NCI-H2171 treated with DMSO at 0.1 percent for 48 hours (cell line): ENCODE results near the gene NDUFS8.

Experiments used
- DNase-seq: peaks from one replicate; lab custom pipeline; 2025; lab: John Stamatoyannopoulos, UW

Gene NDUFS8

DNA sequence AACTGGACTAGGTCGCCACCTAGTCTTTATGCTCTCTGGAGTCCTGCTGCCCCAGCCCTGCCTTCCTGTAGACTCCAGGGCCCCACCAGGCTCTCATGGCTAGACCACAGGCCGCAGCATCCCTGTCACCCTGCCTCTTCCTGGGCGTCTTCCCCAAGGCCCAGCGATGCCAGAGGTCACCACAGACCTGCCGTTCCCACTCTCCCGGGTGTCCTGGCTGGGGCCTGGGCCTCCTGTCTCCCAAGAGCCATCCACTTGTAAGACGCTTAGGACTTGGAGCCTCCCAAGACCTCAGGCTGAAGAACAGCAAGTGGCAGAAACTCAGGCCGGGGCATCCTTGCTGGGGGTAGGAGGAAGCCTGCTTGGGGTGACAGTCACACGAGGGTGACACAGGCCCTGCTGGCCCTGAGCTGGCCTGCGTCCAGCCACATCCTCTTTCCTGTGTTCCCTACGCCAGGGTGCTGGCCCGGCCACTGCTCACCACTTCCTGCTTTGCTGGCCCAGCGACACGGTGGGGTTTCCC, 6.3 kb downstream of the NDUFS8 start:
- no peak for DNase-seq

- DNase-seq = no peak
Observed at GRCh38 chr11:68037411-68038225, 7.1 kb downstream of the NDUFS8 start.

DNA sequence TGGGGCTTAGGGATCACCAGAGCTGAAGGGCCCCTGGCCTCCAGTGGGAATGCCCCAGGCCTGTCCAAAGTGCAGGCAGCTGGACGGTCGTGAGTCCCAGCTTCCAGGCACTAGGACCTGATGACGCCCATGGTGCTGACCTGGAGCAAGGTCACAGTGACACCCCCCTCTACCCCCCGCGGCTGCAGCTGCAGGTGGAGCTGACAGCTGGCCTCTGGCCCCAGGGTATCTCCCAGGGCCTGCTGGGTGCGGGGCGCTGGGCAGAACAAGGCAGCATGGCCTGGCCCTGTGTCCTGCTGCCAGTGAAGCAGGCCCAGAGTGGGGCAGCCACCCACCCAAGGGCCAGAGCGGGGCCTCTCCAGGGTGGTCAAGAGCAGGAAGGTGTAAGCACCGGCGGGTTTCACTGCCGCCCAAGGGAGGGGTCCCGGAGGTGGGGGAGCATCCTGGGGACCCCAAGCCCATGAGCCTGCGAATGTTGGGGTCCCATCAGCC, 7.8 kb downstream of the NDUFS8 start:
- DNase-seq = no peak

DNA sequence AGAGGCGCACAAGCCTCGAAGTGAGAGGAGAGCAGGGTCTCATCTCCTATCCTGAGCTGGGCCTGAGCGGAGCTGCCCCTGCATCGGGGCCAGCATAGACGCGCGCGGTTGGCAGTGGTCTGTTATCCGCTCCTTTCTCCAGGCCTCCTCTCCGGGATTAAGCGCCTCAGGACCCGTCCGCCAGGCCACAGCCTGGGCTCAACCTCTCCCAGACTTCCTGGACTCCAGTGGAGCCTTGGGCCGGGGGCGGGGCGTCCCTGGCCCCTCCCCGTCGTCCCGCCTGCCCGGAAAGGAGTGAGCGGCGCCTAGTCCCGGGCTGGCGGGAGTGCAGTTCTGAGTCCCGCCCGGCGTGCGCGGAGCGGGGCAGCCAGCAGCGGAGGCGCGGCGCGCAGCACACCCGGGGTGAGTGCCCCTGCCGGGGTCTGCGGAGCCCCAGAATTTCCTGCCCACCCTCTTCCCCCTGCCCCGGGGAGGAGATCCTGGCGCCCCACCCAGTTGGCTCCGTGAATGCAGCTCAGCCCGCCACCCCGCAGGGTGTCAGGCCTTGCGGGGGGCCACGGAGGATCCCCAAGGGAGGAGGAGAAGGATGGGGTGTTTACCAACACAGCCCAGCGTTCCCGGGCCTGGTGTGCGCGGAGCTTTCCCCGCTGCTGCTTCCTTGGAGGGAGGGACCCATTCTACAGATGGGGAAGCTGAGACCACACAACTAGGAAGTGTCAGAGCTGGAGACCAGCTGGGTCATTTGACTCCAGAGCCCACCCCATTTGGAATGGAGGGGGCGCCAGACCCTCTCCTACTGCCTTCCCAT, 8.4 kb downstream of the NDUFS8 start, which contains the start of gene TCIRG1:
Gene TCIRG1, plus strand, starts transcription at position 308 of the 808 bp plus-strand sequence. CDS start 2,247 bp downstream, outside the sequence.
- DNase-seq = no peak

DNA sequence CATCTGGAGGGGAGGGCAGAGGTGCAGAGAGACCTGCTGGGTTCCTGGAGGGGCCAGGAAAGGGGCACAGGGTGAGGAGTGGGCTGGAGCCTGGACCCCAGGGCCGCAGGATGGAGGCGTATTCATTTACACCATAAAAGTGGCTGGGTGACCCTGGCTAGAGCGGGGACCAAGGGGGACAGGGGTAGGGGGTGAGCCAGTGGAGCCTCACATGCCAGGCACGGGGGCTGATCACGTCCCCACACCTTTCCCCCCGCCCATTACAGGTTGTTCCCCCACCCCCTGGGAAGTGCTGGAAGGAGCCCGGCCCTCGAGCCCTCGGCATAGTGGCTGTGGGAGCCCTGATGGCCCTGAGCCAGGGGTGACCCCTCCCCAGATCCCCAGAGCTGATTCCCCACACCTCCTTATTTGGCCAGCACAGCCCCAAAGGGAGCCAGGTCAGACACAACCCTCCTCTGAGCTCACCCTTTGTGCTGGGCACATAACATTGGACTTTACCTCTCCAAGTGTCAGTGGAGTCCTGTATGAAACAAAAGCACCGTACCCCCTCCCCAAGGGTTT, 9.1 kb downstream of the NDUFS8 start:
- DNase-seq = no peak

GRCh38 chr11:68040101-68040956, 9.8 kb downstream of the NDUFS8 start:
- DNase-seq = no peak

DNA sequence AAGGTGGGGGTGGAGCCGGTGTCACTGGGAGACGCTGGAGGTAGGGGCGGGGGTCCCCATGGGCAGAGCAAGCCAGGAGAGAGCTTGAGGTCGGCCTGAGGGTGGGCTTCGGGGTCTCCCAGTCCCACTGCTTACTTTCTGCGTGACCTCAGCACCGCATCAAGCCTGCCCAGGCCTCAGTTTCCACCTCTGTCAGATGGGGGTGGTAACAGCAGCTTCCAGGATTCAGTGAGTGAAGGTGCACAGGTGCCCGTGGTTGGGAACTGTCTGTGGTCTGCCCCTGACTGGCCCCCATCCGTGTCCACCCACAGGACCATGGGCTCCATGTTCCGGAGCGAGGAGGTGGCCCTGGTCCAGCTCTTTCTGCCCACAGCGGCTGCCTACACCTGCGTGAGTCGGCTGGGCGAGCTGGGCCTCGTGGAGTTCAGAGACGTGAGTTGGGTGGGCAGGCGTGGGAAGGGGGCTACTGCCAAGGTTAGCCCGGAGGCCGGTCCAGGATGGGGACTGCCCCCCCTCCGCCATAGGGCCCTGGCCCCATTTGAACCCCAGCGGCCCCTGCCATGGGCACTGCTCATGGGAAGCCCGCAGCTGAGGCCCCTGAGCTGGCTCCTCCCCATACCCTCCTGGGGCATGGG, 10.6 kb downstream of the NDUFS8 start:
- DNase-seq = no peak

DNA sequence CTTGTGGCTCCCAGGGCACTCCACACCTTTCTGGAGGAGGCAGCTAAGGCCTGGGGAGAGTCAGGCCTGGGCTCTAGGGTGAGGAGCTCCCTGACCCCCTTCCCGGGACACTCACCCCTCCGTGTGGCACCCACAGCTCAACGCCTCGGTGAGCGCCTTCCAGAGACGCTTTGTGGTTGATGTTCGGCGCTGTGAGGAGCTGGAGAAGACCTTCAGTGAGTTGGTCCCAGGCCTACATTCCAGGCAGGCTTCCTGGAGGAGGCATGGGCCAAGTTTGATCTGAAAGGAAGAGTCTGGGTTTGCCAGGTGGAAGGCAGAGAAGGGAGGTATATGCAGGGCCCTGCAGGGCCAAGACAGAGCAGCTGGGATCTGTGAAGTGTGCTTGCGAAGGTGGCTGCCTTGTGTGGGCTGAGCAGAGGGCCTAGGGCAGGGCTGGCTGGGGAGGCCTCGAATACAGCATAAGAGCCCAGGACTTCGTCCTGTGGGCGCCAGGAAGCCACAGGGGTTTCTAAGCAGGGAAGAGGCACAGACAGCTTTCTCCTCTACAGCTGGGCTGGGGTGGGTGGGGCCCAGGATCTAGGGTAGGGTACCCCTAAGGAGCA, 11.2 kb downstream of the NDUFS8 start:
- DNase-seq = no peak

GRCh38 chr11:68042219-68043028, 11.9 kb downstream of the NDUFS8 start:
- DNase-seq = no peak

GRCh38 chr11:68043029-68043348, 12.5 kb downstream of the NDUFS8 start:
- no peak for DNase-seq

GRCh38 chr11:68043349-68044144, 13.1 kb downstream of the NDUFS8 start:
- peak; percentile 79 for DNase-seq

GRCh38 chr11:68044145-68044813, 13.8 kb downstream of the NDUFS8 start:
- DNase-seq = peak; percentile 50

DNA sequence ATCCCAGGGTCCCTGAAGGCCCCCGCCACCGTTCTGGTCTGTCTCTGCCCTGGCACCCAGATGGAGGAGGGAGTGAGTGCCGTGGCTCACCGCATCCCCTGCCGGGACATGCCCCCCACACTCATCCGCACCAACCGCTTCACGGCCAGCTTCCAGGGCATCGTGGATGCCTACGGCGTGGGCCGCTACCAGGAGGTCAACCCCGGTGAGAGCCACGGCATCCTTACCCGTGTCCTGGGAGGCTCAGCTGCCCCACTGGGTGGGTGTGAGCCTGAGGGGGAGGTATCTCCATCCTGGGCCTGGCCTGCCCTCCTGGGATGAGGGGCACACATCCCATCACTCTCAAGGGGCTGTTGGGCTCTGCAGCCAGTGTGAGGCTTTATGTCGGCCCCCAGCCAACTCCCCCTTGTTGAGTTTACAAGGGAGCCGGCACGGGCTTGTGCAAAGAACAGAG, 14.4 kb downstream of the NDUFS8 start:
- no peak for DNase-seq

DNA sequence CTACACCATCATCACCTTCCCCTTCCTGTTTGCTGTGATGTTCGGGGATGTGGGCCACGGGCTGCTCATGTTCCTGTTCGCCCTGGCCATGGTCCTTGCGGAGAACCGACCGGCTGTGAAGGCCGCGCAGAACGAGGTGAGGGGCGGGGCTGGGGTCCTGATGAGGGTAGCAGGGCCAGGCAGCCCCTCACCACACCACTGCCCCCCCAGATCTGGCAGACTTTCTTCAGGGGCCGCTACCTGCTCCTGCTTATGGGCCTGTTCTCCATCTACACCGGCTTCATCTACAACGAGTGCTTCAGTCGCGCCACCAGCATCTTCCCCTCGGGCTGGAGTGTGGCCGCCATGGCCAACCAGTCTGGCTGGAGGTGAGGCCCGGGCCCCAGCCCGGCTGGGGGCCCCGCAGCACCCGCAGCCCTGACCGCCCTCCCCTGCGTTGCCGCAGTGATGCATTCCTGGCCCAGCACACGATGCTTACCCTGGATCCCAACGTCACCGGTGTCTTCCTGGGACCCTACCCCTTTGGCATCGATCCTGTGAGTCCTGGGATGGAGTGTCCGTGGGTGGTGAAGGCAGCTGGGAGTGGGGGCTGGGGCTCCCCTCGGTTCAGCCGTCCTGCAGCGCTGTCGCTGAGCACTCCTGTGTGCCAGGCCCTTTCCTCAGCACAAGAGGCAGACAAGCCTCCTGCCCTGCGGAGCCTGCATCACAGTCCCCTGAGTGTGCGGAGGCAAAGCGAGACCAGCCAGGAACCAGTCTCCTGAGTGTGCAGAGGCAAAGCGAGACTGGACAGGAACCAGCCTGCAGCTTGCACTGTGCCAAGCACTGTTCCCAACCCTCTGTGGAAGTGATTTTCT, 17.2 kb downstream of the NDUFS8 start:
- DNase-seq = no peak

- no peak for DNase-seq
Observed at GRCh38 chr11:68048681-68049508, 18.4 kb downstream of the NDUFS8 start.
